Bone marrow (tissue), 2 donors: ENCODE measurements around the gene MLPH.

Source experiments
- DNase-seq, 2 donors: peaks; one replicate each; lab custom pipeline; 2025; lab: John Stamatoyannopoulos, UW

MLPH gene

GRCh38 chr2:237524631-237525030, 37.6 kb downstream of the MLPH start:
- no peak for DNase-seq

- no peak for DNase-seq
Observed at GRCh38 chr2:237525559-237526157, 38.6 kb downstream of the MLPH start.

GRCh38 chr2:237527233-237527632, 40.2 kb downstream of the MLPH start:
- no peak for DNase-seq

GRCh38 chr2:237527766-237528165, 40.7 kb downstream of the MLPH start:
- no peak for DNase-seq

GRCh38 chr2:237529452-237530402, 42.7 kb downstream of the MLPH start:
- no peak for DNase-seq

- DNase-seq, result no peak
Observed at GRCh38 chr2:237530472-237531433, 43.7 kb downstream of the MLPH start.

- DNase-seq, result no peak
Observed at GRCh38 chr2:237532160-237532559, 45.1 kb downstream of the MLPH start.

- no peak for DNase-seq
Observed at GRCh38 chr2:237533668-237534161, 46.7 kb downstream of the MLPH start.

- DNase-seq, result no peak
Observed at GRCh38 chr2:237534380-237534779, 47.3 kb downstream of the MLPH start.

- DNase-seq, result no peak
Observed at GRCh38 chr2:237535385-237536082, 48.5 kb downstream of the MLPH start.

- no peak for DNase-seq
Observed at GRCh38 chr2:237536083-237536415, 49.0 kb downstream of the MLPH start.

GRCh38 chr2:237536617-237537016, 49.6 kb downstream of the MLPH start:
- no peak for DNase-seq

GRCh38 chr2:237538001-237538720, 51.1 kb downstream of the MLPH start:
- no peak for DNase-seq

GRCh38 chr2:237538901-237539300, 51.9 kb downstream of the MLPH start:
- DNase-seq, result no peak

- DNase-seq, result no peak
Observed at GRCh38 chr2:237539681-237540080, 52.6 kb downstream of the MLPH start.

- no peak for DNase-seq
Observed at GRCh38 chr2:237540223-237540775, 53.2 kb downstream of the MLPH start.

GRCh38 chr2:237540823-237541222, 53.8 kb downstream of the MLPH start:
- DNase-seq, result no peak

- no peak for DNase-seq
Observed at GRCh38 chr2:237541243-237541642, 54.2 kb downstream of the MLPH start.

GRCh38 chr2:237542001-237542704, 55.1 kb downstream of the MLPH start:
- DNase-seq, result no peak
